H1 (cell line): Measurements from ENCODE around the gene CDC25C. TPM values are rescaled to one million over a fixed set of nuclear protein-coding genes. Genes with fewer than 3 reads are reported as not detected.
A peak's percentile ranks its signal among the peaks of the same experiment; 100 is the strongest.

ENCODE experiments used
- CTCF ChIA-PET: fragments of 300-600 bp; sonication (Branson Sonifier 250); formaldehyde crosslinking; loops from one replicate; lab custom pipeline; 2021; ENCODE audit not compliant: partially characterized antibody; lab: Charles Lee
- POLR2A ChIA-PET: fragments of 300-600 bp; sonication (Branson Sonifier 250); formaldehyde crosslinking; loops from one replicate; lab custom pipeline; 2021; ENCODE audit warnings: inconsistent platforms; ENCODE audit not compliant: partially characterized antibody; lab: Charles Lee
- DNase-seq, 2 experiments: peaks; one replicate each; pipeline versions ENCODE4 v3.0.0 to v3.0.0-alpha.2; 2010 to 2022; ENCODE audit warnings: low spot score in 2 of 2, low read depth in 1 of 2, mixed read lengths in 1 of 2
- FAIRE-seq: peaks from 2 replicates; lab custom pipeline; 2011; peaks lifted over from hg19 to GRCh38; lab: Jason Lieb, UNC
- H2AFZ ChIP-seq: 2 replicates; pipeline ENCODE4 v1.8.1; 2012; ENCODE audit warnings: low read length, inconsistent platforms
- H2AK5ac ChIP-seq: 2 replicates; pipeline ENCODE4 v1.6.1; 2013; ENCODE audit warnings: low read depth, low read length
- H2BK120ac ChIP-seq: replicated peaks from 2 replicates; pipeline ENCODE3; 2013; ENCODE audit warnings: low read depth, low read length, inconsistent platforms
- H2BK12ac ChIP-seq: 2 replicates; pipeline ENCODE4 v1.6.1; 2013; ENCODE audit warnings: low read depth, low read length
- H2BK15ac ChIP-seq: 2 replicates; pipeline ENCODE4 v1.6.1; 2013; ENCODE audit warnings: low read length
- H2BK20ac ChIP-seq: 2 replicates; pipeline ENCODE4 v1.6.1; 2013; ENCODE audit warnings: low read length
- H2BK5ac ChIP-seq: 2 replicates; pipeline ENCODE4 v1.6.1; 2013; ENCODE audit warnings: low read depth, low read length
- H3K14ac ChIP-seq: 2 replicates; pipeline ENCODE4 v1.6.1; 2013; ENCODE audit warnings: inconsistent platforms; ENCODE audit not compliant: insufficient read length
- H3K18ac ChIP-seq: 2 replicates; pipeline ENCODE4 v1.6.1; 2013; ENCODE audit warnings: low read length; ENCODE audit errors: extremely low read depth
- H3K23ac ChIP-seq: 2 replicates; pipeline ENCODE4 v1.6.1; 2013; ENCODE audit warnings: inconsistent platforms; ENCODE audit not compliant: insufficient read length
- H3K23me2 ChIP-seq: 2 replicates; pipeline ENCODE4 v1.6.1; 2013; ENCODE audit warnings: low read depth, low read length
- H3K27ac ChIP-seq: 2 replicates; pipeline ENCODE4 v1.6.1; 2011; ENCODE audit warnings: low read depth, low read length, inconsistent platforms
- H3K27me3 ChIP-seq, 4 experiments: replicated peaks in 1 of 4; 1 replicate in 1 of 4; 2 replicates in 3 of 4; pipeline versions ENCODE4 v1.6.1 to v1.8.1; 2011 to 2013; ENCODE audit warnings: low read length in 3 of 4, mild to moderate bottlenecking in 3 of 4, inconsistent platforms in 2 of 4, mixed read lengths in 2 of 4, moderate library complexity in 1 of 4; ENCODE audit not compliant: control insufficient read depth in 3 of 4, insufficient read depth in 3 of 4; ENCODE audit errors: extremely low read depth in 1 of 4
- H3K36me3 ChIP-seq, 4 experiments: 2 replicates each; pipeline versions ENCODE4 v1.6.1 to v1.8.1; 2011 to 2013; ENCODE audit warnings: mild to moderate bottlenecking in 4 of 4, low read length in 3 of 4, moderate library complexity in 2 of 4, control low read depth in 1 of 4, inconsistent platforms in 1 of 4; ENCODE audit not compliant: insufficient read depth in 4 of 4, control insufficient read depth in 2 of 4
- H3K4ac ChIP-seq: replicated peaks from 2 replicates; pipeline ENCODE3; 2013; ENCODE audit warnings: low read length, low read depth, mixed read lengths, inconsistent platforms; ENCODE audit not compliant: insufficient read length
- H3K4me1 ChIP-seq, 4 experiments: replicated peaks in 1 of 4; 1 replicate in 1 of 4; 2 replicates in 3 of 4; pipeline versions ENCODE4 v1.6.1 to v1.8.1; 2011 to 2013; ENCODE audit warnings: low read length in 3 of 4, inconsistent platforms in 2 of 4, mixed read lengths in 1 of 4; ENCODE audit not compliant: insufficient read depth in 4 of 4, control insufficient read depth in 3 of 4
- H3K4me2 ChIP-seq, 2 experiments: 2 replicates each; pipeline versions ENCODE4 v1.6.1 to v1.8.1; 2011 to 2013; ENCODE audit warnings: low read depth in 2 of 2, low read length in 2 of 2, control low read depth in 1 of 2, inconsistent platforms in 1 of 2, mild to moderate bottlenecking in 1 of 2; ENCODE audit not compliant: insufficient read depth in 1 of 2
- H3K4me3 ChIP-seq, 4 experiments: fragments of 200-600, 300-600 bp in 1 of 4; sonication (generic), shearing (Covaris generic), sonication (Bioruptor Twin) in 1 of 4; 2 replicates each; pipeline versions ENCODE4 v1.5.1 to v1.8.1; 2011 to 2016; ENCODE audit warnings: low read length in 4 of 4, low read depth in 3 of 4, control low read depth in 2 of 4, inconsistent platforms in 2 of 4, mild to moderate bottlenecking in 2 of 4, mixed read lengths in 1 of 4, moderate library complexity in 1 of 4; ENCODE audit not compliant: insufficient read depth in 2 of 4; ENCODE audit errors: extremely low read depth in 1 of 4
- H3K56ac ChIP-seq: replicated peaks from 2 replicates; pipeline ENCODE3; 2013; ENCODE audit warnings: low read depth, mild to moderate bottlenecking, mixed read lengths, low read length, inconsistent platforms; ENCODE audit not compliant: insufficient read length
- H3K79me1 ChIP-seq: 2 replicates; pipeline ENCODE4 v1.6.1; 2013; ENCODE audit warnings: low read depth, low read length, control low read depth
- H3K79me2 ChIP-seq, 2 experiments: 2 replicates each; pipeline versions ENCODE4 v1.6.1 to v1.8.1; 2012 to 2013; ENCODE audit warnings: low read length in 2 of 2, mild to moderate bottlenecking in 2 of 2, inconsistent platforms in 1 of 2; ENCODE audit not compliant: insufficient read depth in 2 of 2, control insufficient read depth in 1 of 2
- H3K9ac ChIP-seq, 4 experiments: replicated peaks in 1 of 4; 1 replicate in 1 of 4; 2 replicates in 3 of 4; pipeline versions ENCODE4 v1.6.1 to v1.8.1; 2011 to 2013; ENCODE audit warnings: low read depth in 3 of 4, low read length in 3 of 4, control low read depth in 2 of 4, mild to moderate bottlenecking in 2 of 4, moderate library complexity in 2 of 4, inconsistent platforms in 1 of 4; ENCODE audit errors: extremely low read depth in 1 of 4
- H3K9me3 ChIP-seq, 2 experiments: 2 replicates each; pipeline versions ENCODE4 v1.6.1 to v1.8.1; 2012 to 2013; ENCODE audit warnings: mild to moderate bottlenecking in 2 of 2, moderate library complexity in 2 of 2, control low read depth in 1 of 2, inconsistent platforms in 1 of 2, low read depth in 1 of 2, low read length in 1 of 2, mixed read lengths in 1 of 2; ENCODE audit not compliant: insufficient read depth in 2 of 2
- H4K20me1 ChIP-seq, 2 experiments: replicated peaks in 1 of 2; 2 replicates each; pipeline versions ENCODE3 to v1.8.1; 2011 to 2013; ENCODE audit warnings: inconsistent platforms in 2 of 2, low read length in 2 of 2, mild to moderate bottlenecking in 1 of 2; ENCODE audit not compliant: insufficient read depth in 2 of 2, control insufficient read depth in 1 of 2
- H4K5ac ChIP-seq: 2 replicates; pipeline ENCODE4 v1.6.1; 2013; ENCODE audit warnings: low read length, low read depth, mixed read lengths, inconsistent platforms; ENCODE audit not compliant: insufficient read length
- H4K8ac ChIP-seq: 2 replicates; pipeline ENCODE4 v1.8.0; 2013; ENCODE audit warnings: mild to moderate bottlenecking, moderate library complexity, low read length, inconsistent platforms; ENCODE audit not compliant: insufficient read depth; ENCODE audit errors: extremely low read depth
- H4K91ac ChIP-seq: replicated peaks from 2 replicates; pipeline ENCODE3; 2013; ENCODE audit warnings: low read length, mixed read lengths, inconsistent platforms; ENCODE audit not compliant: insufficient read length
- ASH2L ChIP-seq: fragments of 200-600, 300-600 bp; sonication (generic); IDR thresholded peaks from one replicate; pipeline ENCODE4 v1.7.1; 2017; ENCODE audit warnings: low read length
- BRCA1 ChIP-seq: IDR thresholded peaks from 2 replicates; pipeline ENCODE4 v1.6.1; 2012; ENCODE audit warnings: low read depth, low read length, improper control_type of control experiment
- CBX8 ChIP-seq: fragments of 300-800, 300-1000 bp; sonication (generic); IDR thresholded peaks from 2 replicates; pipeline ENCODE4 v1.7.1; 2016; ENCODE audit warnings: low read depth, low read length, borderline replicate concordance
- EGR1 ChIP-seq: IDR thresholded peaks from 2 replicates; pipeline ENCODE4 v1.6.1; 2011; ENCODE audit warnings: low read depth, low read length, borderline replicate concordance
- EP300 ChIP-seq, 2 experiments: IDR thresholded peaks; 1 replicate in 1 of 2; 2 replicates in 1 of 2; pipeline ENCODE4 v1.6.1; 2011 to 2012; ENCODE audit warnings: low read depth in 2 of 2, low read length in 2 of 2, mild to moderate bottlenecking in 2 of 2, borderline replicate concordance in 1 of 2, inconsistent platforms in 1 of 2, moderate library complexity in 1 of 2
- NANOG ChIP-seq: IDR thresholded peaks from 2 replicates; pipeline ENCODE4 v1.6.1; 2011; ENCODE audit warnings: low read length, low read depth, mild to moderate bottlenecking, inconsistent platforms; ENCODE audit not compliant: insufficient read depth, poor library complexity, severe bottlenecking
- POLR2A ChIP-seq, 2 experiments: IDR thresholded peaks; 1 replicate in 1 of 2; 2 replicates in 1 of 2; pipeline ENCODE4 v1.6.1; 2011; ENCODE audit warnings: low read depth in 2 of 2, low read length in 2 of 2, mild to moderate bottlenecking in 2 of 2; ENCODE audit errors: control extremely low read depth in 1 of 2
- SAP30 ChIP-seq: fragments of 300-600 bp; sonication (generic); IDR thresholded peaks from 2 replicates; pipeline ENCODE4 v1.7.1; 2012; ENCODE audit warnings: low read length, moderate library complexity, mild to moderate bottlenecking, inconsistent platforms; ENCODE audit not compliant: insufficient read depth, insufficient replicate concordance
- SUZ12 ChIP-seq: fragments of 200-600 bp; sonication (generic); IDR thresholded peaks from 2 replicates; pipeline ENCODE4 v1.6.1; 2012; ENCODE audit warnings: mild to moderate bottlenecking, inconsistent platforms, low read length, moderate library complexity, mixed read lengths
- TAF1 ChIP-seq: IDR thresholded peaks from 2 replicates; pipeline ENCODE4 v1.6.1; 2011; ENCODE audit warnings: mild to moderate bottlenecking, low read depth, low read length
- TBP ChIP-seq: IDR thresholded peaks from 2 replicates; pipeline ENCODE4 v1.6.1; 2011; ENCODE audit warnings: low read depth, low read length, improper control_type of control experiment
- WGBS, 2 experiments: shearing (Covaris generic) in 1 of 2; methylation state at CpG; one replicate each; pipeline versions ENCODE4 v1.1.6 to v1.1.7; 2013 to 2015; ENCODE audit warnings: low lambda C conversion rate in 2 of 2, mixed read lengths in 2 of 2, inconsistent platforms in 1 of 2, low coverage in 1 of 2, missing lambda C conversion rate in 1 of 2; ENCODE audit not compliant: insufficient replicate concordance in 2 of 2, insufficient coverage in 1 of 2, insufficient read length in 1 of 2; ENCODE audit errors: extremely low coverage in 1 of 2, missing lambda C conversion rate in 1 of 2; 5-methylcytosine and 5-hydroxymethylcytosine counted together
- polyA plus RNA-seq, 7 experiments: library from polyadenylated mRNA; depleted of rRNA in 3 of 7; stranded (reverse) in 5 of 7; unstranded in 2 of 7; fragments of >200 nt in 5 of 7; fragments of 200-250 nt in 2 of 7; gene quantifications; 1 replicate in 5 of 7; 2 replicates in 1 of 7; 4 replicates in 1 of 7; pipeline versions ENCODE4 v1.2.1 to v1.2.3, GENCODE V29; 2011 to 2013; ENCODE audit warnings: missing spikeins in 2 of 7, mixed read lengths in 2 of 7
- total RNA-seq: library from RNA; stranded (reverse); fragmentation: NEBNext Ultra II Directional; extraction: Animal tissue kit (Norgen Biotek cat#: 25700); gene quantifications from 2 replicates; pipeline ENCODE4 v1.2.1, GENCODE V29; 2021

CDC25C gene
- total and polyA plus RNA-seq, 2 of the 8 experiments (the other 6 are each of a cell fraction or from before 2014, with no cell fraction given): 18.4 to 20.8 TPM

- CTCF ChIA-PET: interaction anchor here (1.2 to 13.6 kb wide), 2 partner anchors 9 to 13 kb away, joined by 3 to 196 read pairs; partner anchors contain the start of gene KDM3B
- Histone ChIP-seq H2BK5ac (peak within 1 kb of the TSS; percentile 100), H3K9me3 (no peaks in the 10 kb centered on the region), H2BK120ac (peak within 1 kb of the TSS; percentile 55), H3K4me1 (peaks cover 0 to 5% (median 2%) of the 10 kb centered on the region in 4 experiments; a peak in 3 of 7 replicates), H3K79me2 (peaks cover 10 to 34% of the 10 kb centered on the region in 2 experiments), H3K4me3 (peak within 1 kb of the TSS; percentile 68 to 95 (median 91)), H3K27ac (peak within 1 kb of the TSS; percentile 100), H3K27me3 (no peaks in the 10 kb centered on the region), H2BK15ac (peak within 1 kb of the TSS; percentile 99; the same call in 1 of the 2 replicates), H2BK20ac (peak within 1 kb of the TSS; percentile 91; the same call in 1 of the 2 replicates), H3K23me2 (peaks cover 8% of the 10 kb centered on the region; the same call in 1 of the 2 replicates), H4K91ac (peak within 1 kb of the TSS; percentile 100), H2BK12ac (peak within 1 kb of the TSS; percentile 100), H3K36me3 (peaks cover 1 to 16% (median 10%) of the 10 kb centered on the region in 4 experiments; a peak in 6 of 8 replicates), H3K4me2 (peak within 1 kb of the TSS; percentile 98), H3K23ac (no peak within 1 kb of the TSS), H4K20me1 (peaks cover 0 to 3% of the 10 kb centered on the region in 2 experiments), H3K14ac (no peak within 1 kb of the TSS), H3K4ac (peak within 1 kb of the TSS; percentile 98), H3K9ac (peak within 1 kb of the TSS; percentile 93 to 100 (median 99)), H4K5ac (peak within 1 kb of the TSS; percentile 97), H3K56ac (peak within 1 kb of the TSS; percentile 94), H3K79me1 (peaks cover 15% of the 10 kb centered on the region), H2AFZ (peak within 1 kb of the TSS; percentile 91), H3K18ac (peak within 1 kb of the TSS; percentile 99), H2AK5ac (peak within 1 kb of the TSS; percentile 66; the same call in 1 of the 2 replicates), H4K8ac (peak within 1 kb of the TSS; percentile 100)
- DNase-seq (peak; percentile 71 to 98), FAIRE-seq (no peak)
- 1% methylated on average over 46 of the region's 56 CpGs; no CpG with 5 or more reads in 1 of the 2 experiments for WGBS, 2 experiments
- POLR2A ChIA-PET: interaction anchor here (0.7 to 8.2 kb wide), 42 partner anchors 11 to 205 kb away, joined by 3 to 254 read pairs (median 4); partner anchors contain the start of genes BRD8, CDC23, EGR1 and ETF1
- no peak for TF ChIP-seq CBX8
- no peak; the same call in 1 of the 2 replicates for TF ChIP-seq EGR1
- TF ChIP-seq TBP: peak; percentile 98
- TF ChIP-seq SUZ12: no peak
- TF ChIP-seq POLR2A (IDR thresholded peaks at IDR 0.05; ENCODE audit: control extremely low read depth in 1 of 2, low read depth in 2 of 2, low read length in 2 of 2): peak; percentile 99 to 100
- no peak for TF ChIP-seq SAP30
- peak in 1 of 2 experiments; percentile 98; a peak in 2 of 3 replicates for TF ChIP-seq EP300 (IDR thresholded peaks at IDR 0.05; ENCODE audit: borderline replicate concordance in 1 of 2, low read depth in 2 of 2, low read length in 2 of 2)
- peak; percentile 100 for TF ChIP-seq TAF1
- 0 out of 2 replicates have a peak, but pooled peaks have one; percentile 2 for TF ChIP-seq BRCA1
- peak; percentile 67 for TF ChIP-seq ASH2L
- peak; percentile 3 for TF ChIP-seq NANOG
Measured at GRCh38 chr5:138337685-138338410, 6.2 kb upstream of the CDC25C start, which contains the start of gene FAM53C. Gene FAM53C, plus strand, starts transcription at chr5:138338266. Its CDS starts 3,070 bp downstream, at chr5:138341336.
